Breast epithelium (tissue), 4 donors: ENCODE measurements around the gene ADAMTS17. TPM values are rescaled to one million over a fixed set of nuclear protein-coding genes. Genes with fewer than 3 reads are reported as not detected.

Source experiments
- DNase-seq, 2 donors: peaks; one replicate each; pipeline ENCODE4 v3.0.0-alpha.2; 2019; ENCODE audit warnings: low spot score in 2 of 2
- H3K27ac ChIP-seq, 2 donors: fragments of 200-600 bp; sonication (generic) in 1 of 2; one replicate each; pipeline ENCODE4 v1.5.1; 2016 to 2019; ENCODE audit warnings: mild to moderate bottlenecking in 1 of 2
- H3K27me3 ChIP-seq, 2 donors: fragments of 200-600 bp; sonication (generic) in 1 of 2; one replicate each; pipeline versions ENCODE4 v1.5.1 to v1.6.0; 2017 to 2019; ENCODE audit warnings: control low read depth in 1 of 2, mild to moderate bottlenecking in 1 of 2
- H3K36me3 ChIP-seq: fragments of 200-600 bp; one replicate; pipeline ENCODE4 v1.5.1; 2019
- H3K4me1 ChIP-seq, 2 donors: fragments of 200-600 bp; sonication (generic); one replicate each; pipeline ENCODE4 v1.5.1; 2016 to 2019; ENCODE audit warnings: control low read depth in 1 of 2
- H3K4me3 ChIP-seq, 3 donors: fragments of 200-600 bp; sonication (generic); 1 replicate in 2 of 3; 2 replicates in 1 of 3; pipeline ENCODE4 v1.5.1; 2016 to 2019; ENCODE audit warnings: mild to moderate bottlenecking in 3 of 3, moderate library complexity in 2 of 3
- H3K9me3 ChIP-seq, 2 donors: fragments of 200-600 bp; sonication (generic) in 1 of 2; one replicate each; pipeline ENCODE4 v1.5.1; 2016 to 2019; ENCODE audit warnings: control low read depth in 1 of 2
- POLR2A ChIP-seq: fragments of 450-650 bp; IDR thresholded peaks from one replicate; pipeline ENCODE4 v1.6.1; 2016; ENCODE audit warnings: antibody characterized with exemption, mild to moderate bottlenecking, moderate library complexity
- POLR2AphosphoS5 ChIP-seq, 3 donors: sonication (generic); formaldehyde crosslinking; IDR thresholded peaks; one replicate each; pipeline ENCODE4 v1.6.1; 2017; ENCODE audit warnings: antibody characterized with exemption in 3 of 3
- intact Hi-C: fragments of 100-400 bp; cut with DNase I; formaldehyde crosslinking; loops from one replicate; pipeline ENCODE4 v1.15.1; 2023; ENCODE audit warnings: low total_unique reads
- total RNA-seq, 3 donors: library from RNA; depleted of rRNA; stranded (reverse); fragments of >200 nt; gene quantifications; one replicate each; pipeline ENCODE4 v1.1.0, GENCODE V29; 2016
- TF ChIP-seq, protein P1 (sequence below), 3 donors: fragments of 450-650 bp; IDR thresholded peaks; one replicate each; pipeline ENCODE4 v1.5.1; 2016 to 2017; ENCODE audit warnings: antibody characterized with exemption in 3 of 3, mild to moderate bottlenecking in 3 of 3, moderate library complexity in 3 of 3

Gene ADAMTS17
- total RNA-seq, 3 donors from 2014 or later, result 5.1 to 8.0 (median 5.9) TPM

DNA sequence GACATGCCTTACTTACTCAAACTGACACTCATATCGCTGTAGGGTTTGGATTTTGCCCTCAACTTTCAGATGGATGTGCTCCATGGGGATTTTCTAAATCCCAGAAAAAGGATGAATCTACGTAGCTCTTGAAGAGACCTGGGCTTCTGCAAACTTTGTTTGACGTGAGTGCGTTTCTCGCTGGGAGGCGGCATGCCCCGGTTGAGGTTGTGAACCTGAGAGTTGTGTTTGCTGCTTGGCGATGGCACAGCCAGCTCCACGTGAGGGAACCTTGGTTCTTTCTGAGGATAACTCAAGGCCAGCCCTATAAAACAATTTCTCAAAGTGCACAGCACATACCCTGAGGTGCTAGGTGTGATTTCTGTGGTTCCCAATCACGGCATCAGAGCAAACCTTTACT is 209.5 kb downstream of the ADAMTS17 start:
- Histone ChIP-seq H3K27ac (no peak overlapping the region), H3K4me3 (no peak overlapping the region), H3K36me3 (no peaks in the 10 kb centered on the region), H3K4me1 (no peaks in the 10 kb centered on the region), H3K9me3 (no peaks in the 10 kb centered on the region), H3K27me3 (no peaks in the 10 kb centered on the region)
- DNase-seq, result no peak
- intact Hi-C loops, result no loop called here
- TF ChIP-seq POLR2A, result no peak
- TF ChIP-seq POLR2AphosphoS5 (IDR thresholded peaks at IDR 0.05), result no peak
- TF ChIP-seq, protein P1, sequence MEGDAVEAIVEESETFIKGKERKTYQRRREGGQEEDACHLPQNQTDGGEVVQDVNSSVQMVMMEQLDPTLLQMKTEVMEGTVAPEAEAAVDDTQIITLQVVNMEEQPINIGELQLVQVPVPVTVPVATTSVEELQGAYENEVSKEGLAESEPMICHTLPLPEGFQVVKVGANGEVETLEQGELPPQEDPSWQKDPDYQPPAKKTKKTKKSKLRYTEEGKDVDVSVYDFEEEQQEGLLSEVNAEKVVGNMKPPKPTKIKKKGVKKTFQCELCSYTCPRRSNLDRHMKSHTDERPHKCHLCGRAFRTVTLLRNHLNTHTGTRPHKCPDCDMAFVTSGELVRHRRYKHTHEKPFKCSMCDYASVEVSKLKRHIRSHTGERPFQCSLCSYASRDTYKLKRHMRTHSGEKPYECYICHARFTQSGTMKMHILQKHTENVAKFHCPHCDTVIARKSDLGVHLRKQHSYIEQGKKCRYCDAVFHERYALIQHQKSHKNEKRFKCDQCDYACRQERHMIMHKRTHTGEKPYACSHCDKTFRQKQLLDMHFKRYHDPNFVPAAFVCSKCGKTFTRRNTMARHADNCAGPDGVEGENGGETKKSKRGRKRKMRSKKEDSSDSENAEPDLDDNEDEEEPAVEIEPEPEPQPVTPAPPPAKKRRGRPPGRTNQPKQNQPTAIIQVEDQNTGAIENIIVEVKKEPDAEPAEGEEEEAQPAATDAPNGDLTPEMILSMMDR (IDR thresholded peaks at IDR 0.05), result no peak

DNA sequence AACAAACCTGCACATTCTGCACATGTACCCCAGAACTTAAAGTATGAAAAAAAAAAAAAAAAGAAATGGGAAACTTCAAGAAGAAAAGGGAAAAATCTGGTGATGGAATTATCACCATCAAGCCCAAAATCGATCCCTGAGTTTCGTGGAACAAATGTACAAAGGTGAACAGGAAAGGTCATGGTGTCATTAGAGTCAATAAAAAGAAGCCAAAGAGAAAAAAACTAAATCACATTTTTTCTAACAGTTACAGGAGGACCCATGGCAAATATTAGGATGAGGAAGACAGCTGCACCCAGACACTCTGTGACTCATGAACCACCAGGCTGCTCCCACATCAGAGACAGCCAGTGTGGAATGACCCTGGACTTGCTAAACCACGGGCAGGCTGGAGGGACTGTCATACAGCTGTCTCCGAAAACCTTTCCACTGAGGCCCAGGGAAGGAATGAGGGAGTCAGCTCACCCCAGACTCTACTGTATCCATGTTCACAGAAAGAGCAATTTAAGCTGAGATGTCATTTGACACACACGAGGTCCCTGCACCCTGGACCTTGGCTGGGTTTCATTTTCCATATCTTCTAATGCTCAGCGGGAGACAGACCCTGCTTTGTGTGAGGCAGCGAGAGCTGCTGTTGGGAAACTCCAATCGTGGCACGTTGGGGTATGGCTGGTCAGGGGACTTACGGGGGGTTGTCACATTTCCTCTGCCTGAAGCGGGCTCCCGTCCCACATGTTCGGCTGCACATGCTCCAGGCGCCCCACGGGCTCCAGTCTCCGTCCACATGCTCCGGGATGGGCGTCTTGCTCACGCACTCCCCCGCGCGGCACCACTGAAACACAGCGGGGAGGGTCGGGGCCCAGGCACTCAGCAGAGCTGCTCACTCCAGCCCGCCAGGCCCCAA is 210.2 kb downstream of the ADAMTS17 start:
- Histone ChIP-seq H3K4me3 (peak overlapping the region in 1 of 3 donors; percentile 13), H3K27me3 (no peaks in the 10 kb centered on the region), H3K4me1 (no peaks in the 10 kb centered on the region), H3K27ac (no peak overlapping the region), H3K9me3 (no peaks in the 10 kb centered on the region), H3K36me3 (no peaks in the 10 kb centered on the region)
- DNase-seq, result no peak
- intact Hi-C loops, result loop anchor here (1.0 kb wide), 1 partner anchor 20 kb away; no protein-coding TSS in a partner anchor
- no peak for TF ChIP-seq POLR2A
- TF ChIP-seq, protein P1 (IDR thresholded peaks at IDR 0.05), result no peak
- no peak for TF ChIP-seq POLR2AphosphoS5 (IDR thresholded peaks at IDR 0.05)

DNA sequence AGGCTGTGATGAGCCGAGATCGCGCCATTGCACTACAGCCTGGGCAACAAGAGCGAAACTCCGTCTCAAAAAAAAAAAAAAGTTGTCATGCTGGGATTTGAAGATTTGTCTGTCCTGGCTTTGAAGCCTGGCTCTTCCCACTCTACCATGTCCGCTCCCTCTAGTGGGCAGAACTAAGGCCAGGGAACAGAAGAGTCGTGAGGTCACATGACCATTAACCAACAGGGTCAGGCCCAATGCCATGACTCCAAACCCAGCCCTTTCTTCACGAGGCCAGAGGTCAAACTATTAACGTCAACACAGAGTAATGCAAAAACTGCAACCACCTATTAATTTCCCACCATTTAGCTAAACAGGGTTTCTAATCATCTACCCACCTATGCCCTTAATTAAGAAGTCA is 212.1 kb downstream of the ADAMTS17 start:
- Histone ChIP-seq H3K27me3 (no peaks in the 10 kb centered on the region), H3K4me1 (no peaks in the 10 kb centered on the region), H3K9me3 (no peaks in the 10 kb centered on the region), H3K27ac (no peak overlapping the region), H3K36me3 (no peaks in the 10 kb centered on the region), H3K4me3 (no peak overlapping the region)
- DNase-seq, result no peak
- intact Hi-C loops, result no loop called here
- TF ChIP-seq POLR2AphosphoS5 (IDR thresholded peaks at IDR 0.05), result no peak
- TF ChIP-seq, protein P1 (IDR thresholded peaks at IDR 0.05), result no peak
- no peak for TF ChIP-seq POLR2A

DNA sequence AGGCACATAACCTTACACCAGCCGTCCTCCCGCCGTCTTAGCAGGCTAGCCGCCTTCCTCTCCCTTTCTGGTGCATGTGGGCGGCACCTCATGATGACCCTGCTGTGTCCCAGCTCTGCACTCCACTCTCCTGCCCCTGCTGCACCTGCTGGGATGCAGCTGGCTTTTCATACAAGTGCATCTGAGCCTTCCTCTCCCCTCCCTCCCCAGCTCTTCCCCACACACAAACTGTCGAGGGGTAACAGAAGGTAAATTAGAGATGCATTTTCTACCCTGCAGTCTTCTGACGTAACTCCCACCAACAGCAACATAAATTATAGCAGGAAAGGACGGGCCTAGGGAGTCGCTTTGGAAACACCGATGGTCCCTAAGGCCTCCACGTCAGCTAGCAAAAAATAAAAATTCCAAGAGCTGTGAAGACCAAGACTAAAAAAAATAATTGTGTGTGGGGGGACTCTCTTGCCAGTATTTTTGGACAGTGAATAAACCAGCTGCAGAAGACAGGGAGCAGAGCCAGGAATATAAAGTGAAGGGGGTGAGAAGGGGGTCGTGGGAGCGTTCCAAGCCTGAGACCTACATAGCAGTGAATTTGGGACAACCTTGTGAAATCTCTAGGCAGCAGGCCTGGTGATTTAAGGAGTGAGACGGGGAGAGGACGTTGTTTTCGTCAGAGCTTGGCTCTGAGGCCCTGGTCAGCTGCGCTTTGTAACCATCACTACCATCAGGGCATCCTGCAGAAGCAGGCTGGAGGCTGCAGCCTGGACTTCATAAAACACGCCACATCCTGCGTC is 216.2 kb downstream of the ADAMTS17 start:
- no peaks in the 10 kb centered on the region for H3K27me3 ChIP-seq
- no peak overlapping the region for H3K4me3 ChIP-seq
- TF ChIP-seq POLR2A, result no peak
- TF ChIP-seq POLR2AphosphoS5 (IDR thresholded peaks at IDR 0.05), result peak in 2 of 3 donors; percentile 65 to 80
- peak in 1 of 2 donors; percentile 40 for DNase-seq
- H3K27ac ChIP-seq, result peak overlapping the region in 1 of 2 donors; percentile 48
- H3K36me3 ChIP-seq, result no peaks in the 10 kb centered on the region
- H3K4me1 ChIP-seq, result no peaks in the 10 kb centered on the region
- peaks cover 7 to 18% of the 10 kb centered on the region in 2 donors for H3K9me3 ChIP-seq
- intact Hi-C loops, result no loop called here

DNA sequence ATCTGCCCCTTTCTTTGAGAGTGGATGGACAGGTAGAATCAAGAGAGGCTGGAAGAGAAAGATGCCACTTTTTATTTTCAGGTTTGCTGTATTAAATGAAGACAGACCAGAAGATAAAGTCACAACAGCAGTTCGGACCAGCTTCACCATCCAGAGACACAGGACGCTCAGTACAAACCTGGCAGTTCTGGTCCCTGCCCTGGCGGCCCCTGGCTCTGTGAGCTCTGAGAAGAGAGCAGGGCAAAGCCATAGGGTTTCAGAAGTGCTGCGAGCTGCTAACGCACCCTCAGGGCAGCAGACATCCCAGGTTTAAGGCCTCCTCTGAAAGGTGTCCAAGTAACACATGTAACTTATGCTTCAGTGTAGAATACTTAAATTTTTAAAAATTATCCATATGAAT is 216.8 kb downstream of the ADAMTS17 start:
- Histone ChIP-seq H3K4me1 (no peaks in the 10 kb centered on the region), H3K27me3 (no peaks in the 10 kb centered on the region), H3K9me3 (peaks cover 7 to 24% of the 10 kb centered on the region in 2 donors), H3K4me3 (no peak overlapping the region), H3K27ac (no peak overlapping the region), H3K36me3 (no peaks in the 10 kb centered on the region)
- no peak for TF ChIP-seq POLR2A
- no peak for TF ChIP-seq POLR2AphosphoS5 (IDR thresholded peaks at IDR 0.05)
- TF ChIP-seq, protein P1 (IDR thresholded peaks at IDR 0.05), result no peak
- intact Hi-C loops, result no loop called here
- DNase-seq, result no peak
